ENCODE data around the gene TSPAN18.

Gene TSPAN18

DNA sequence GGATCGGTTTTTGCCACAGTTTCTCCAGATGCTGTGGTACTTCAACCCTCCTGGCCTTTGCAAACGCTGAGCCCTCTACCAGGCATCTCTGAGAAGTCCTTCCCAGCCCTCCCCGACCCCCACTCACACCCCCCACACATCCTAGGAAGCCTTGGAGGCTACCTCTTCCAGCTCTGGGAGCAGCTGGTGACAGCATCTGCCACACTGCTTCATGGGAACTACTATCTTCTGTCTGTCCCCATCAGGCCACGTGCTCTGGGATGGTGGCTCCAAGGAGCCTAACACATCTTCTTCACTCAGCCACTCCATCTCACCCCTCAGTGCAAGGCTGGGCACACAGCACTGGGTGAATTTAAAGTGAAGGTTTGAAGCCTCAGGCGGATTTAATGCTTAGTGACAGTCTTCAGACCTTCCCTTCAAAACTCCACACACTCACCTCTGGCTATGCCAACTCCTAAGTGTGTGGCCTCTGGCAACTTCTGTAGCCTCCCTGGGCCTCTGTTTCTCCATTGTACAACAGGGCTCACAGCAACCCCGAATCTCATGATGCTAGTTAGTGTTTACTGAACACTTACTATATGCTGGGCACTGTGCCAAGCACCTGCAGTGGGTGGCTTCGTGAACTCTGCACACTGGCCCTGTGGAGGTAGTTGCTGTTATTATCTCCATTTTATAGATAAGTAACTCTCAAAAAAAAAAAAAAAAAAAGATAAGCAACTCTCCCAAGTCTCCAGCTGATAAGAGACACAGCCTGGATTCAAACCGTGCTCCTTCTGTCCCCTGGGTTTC lies 231.2 kb downstream of the TSPAN18 start:
- DNase-seq (ENCODE audit: low read depth in 3 of 3): no peak

DNA sequence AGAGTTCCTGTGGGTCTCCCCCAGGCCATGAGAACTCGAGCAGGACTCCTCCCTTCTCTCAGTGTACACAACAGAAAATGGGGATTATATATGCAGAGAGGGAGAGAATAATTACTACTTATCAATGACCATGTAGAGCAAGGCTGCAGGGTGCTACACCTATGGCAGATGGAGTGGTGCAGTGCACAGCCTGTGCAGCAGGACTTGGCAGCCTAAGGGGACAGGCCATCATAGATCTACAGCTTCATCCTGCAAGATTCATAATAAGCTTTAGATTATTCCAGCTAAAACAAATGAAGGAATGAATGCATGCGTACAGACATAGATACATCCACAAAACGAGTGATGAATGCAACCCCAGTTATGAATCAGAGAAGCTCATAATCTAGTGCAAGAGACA lies 232.3 kb downstream of the TSPAN18 start:
- DNase-seq (ENCODE audit: low read depth in 3 of 3): no peak

DNA sequence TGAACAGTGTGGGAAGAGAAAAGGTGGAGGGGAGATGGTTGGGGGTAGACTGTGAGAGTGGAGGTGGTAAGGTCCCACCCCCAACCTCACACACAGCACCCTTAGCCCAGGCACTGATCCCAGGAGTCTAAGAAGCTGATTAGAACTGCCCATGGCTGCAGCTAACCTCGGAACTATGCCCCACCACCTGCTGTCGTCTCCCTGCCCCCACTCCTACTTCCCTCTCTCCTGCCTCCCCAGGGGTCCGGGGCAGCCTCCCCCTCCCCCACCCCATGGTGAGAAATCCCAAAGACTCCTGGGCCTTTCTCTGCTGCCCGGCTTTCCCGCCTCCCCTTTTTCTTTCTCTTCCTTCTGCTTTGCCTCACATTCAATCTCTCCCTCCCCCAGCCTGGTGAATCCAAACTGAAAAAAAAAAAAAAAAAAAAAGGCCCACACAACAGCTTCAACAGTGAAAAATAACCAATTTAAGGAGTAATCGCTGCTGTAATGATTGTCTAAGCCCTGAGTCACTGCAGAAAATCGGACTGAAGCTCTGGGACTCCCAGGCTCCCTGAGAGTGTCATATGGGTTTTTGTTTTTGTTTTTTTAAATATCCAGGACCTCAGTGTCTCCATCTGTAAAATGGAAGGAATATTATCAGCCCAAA lies 233.6 kb downstream of the TSPAN18 start:
- DNase-seq (ENCODE audit: low read depth in 3 of 3): no peak

DNA sequence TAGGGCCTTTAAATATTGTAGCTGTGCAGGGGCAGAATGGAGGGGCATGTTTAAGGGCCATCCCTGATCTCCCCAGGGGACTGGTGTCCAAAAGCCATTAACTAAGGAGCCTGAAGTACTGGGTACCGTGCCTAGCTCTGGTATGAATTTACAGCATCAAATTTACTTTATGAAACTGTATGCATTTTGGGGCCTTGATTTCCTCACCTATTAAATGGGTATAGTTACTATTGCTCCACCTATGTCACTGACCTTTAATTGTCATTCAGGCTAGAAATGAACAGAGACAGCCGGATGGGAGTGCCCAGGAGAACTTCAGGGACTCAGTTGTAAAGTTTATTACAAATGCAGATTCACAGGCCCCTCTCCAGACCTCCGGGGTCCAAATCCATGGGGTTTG lies 235.7 kb downstream of the TSPAN18 start:
- no peak for DNase-seq (ENCODE audit: low read depth in 3 of 3)

DNA sequence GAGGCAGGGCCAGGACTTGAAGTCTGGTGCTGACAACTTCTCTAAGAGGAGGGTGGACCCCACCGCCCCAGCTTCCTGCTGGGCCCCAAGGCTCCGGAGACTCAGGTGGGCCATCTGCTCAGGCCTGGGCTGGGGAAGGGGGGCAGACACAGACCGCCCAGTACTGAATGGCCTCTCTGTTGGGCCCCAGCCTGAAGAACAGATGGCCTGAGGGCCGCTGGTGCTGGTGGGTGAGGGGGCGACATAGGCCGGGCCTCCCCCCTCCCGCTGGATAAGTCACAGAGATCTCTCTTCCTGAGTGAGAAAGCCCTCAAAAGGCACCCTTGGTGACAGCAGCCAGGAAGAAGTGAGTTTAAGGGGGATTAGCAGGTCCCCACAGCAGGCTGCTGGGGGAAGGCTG lies 236.4 kb downstream of the TSPAN18 start:
- no peak for DNase-seq (ENCODE audit: low read depth in 3 of 3)

DNA sequence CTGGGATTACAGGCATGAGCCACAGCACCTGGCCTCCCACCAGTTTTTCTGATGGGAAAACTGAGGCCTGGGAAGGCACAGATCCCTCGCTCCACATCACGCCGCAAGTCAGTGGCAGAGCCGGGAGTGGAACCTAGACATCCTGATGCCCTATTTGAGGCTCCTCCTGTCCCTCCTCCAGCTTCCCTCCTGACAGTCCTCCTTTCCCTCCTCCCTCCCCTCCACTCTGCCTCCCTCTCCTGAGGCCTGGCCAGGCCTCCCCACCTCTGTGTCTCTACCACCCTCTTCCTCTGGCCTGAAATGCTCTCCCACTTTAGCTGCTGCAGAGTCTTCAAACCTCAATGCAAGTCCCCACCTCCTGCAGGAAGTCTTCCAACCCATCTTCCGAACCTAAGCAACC lies 237.2 kb downstream of the TSPAN18 start:
- DNase-seq (ENCODE audit: low read depth in 3 of 3): no peak

DNA sequence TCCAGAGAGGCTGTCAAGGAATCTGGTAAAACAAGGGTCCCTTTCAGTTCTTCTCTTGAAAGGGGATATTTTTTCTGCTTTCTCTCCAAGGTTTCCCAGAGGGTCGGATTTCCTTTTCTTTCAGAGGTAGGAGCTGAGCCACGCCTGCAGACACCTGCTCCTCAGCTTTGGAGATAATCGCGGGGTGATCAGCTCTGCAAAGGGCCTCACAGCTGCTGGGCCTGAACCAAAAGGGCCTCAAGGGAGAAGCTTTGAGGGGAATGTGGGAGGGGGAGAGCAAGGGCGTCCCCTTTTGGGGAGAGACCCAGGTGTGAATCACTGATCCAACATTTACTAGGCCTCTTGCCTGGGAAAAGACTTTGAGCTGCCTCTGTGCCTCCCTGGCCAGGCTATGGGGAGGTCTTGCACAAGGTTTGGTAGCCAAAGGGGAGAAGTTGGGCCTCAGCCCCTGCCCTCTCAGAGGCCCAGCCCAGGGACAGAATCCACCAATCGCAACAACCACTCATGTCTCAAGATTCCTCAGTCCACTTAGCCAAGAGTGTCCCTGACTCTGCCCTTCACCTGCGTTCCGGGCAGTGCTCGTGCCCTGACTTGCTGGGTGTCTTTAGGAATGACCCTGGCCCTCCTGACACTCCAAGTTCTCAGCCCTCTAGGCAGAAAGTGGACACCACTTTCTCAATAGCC lies 237.9 kb downstream of the TSPAN18 start:
- DNase-seq (ENCODE audit: low read depth in 3 of 3): no peak

DNA sequence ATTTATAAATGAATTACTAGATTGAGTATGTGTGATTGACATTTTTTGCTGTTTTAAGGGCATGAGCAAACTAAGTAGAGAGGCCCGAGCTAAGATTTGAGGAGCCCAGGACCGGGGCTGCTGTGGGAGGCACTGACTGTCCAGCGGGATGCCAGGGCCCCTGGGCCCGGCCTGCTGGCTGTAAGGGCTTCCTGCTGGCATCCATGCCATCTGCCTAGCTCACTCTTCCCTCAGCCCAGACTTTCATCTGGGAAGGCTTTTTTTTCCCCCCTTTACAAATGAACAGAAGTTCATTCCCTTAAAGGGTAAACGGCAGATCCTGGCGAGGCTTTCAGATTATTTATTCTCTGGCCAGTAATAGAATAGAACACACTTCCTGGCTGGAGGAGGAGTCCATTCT lies 239.9 kb downstream of the TSPAN18 start:
- DNase-seq (ENCODE audit: low read depth in 3 of 3): no peak

DNA sequence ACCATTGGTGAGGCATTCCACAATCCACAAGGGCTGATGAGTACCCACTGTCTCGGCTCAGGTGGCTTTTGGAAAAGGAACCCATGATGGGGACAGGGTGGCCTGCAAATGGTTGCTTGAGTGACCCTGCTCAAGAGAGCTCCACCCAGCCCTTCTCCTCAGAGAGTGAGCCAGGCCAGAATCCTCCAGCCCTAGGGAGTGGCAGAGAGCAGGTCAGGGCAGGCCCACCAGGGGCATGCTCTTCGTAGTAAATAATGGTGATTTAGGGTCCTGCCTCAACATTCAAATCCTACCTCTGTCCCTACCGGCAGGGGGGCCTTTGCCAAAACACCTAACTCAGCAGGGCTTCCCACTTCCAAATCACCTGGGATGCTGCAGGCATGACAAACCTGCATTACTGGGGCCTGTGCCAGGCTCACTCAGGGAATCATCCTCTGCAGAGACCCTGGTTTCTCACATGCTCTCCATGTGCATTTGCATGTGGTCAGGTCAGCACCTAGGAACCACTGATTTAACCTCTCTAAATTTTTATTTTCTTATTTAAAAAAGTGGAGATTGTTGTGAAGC lies 241.3 kb downstream of the TSPAN18 start:
- no peak for DNase-seq (ENCODE audit: low read depth in 3 of 3)

DNA sequence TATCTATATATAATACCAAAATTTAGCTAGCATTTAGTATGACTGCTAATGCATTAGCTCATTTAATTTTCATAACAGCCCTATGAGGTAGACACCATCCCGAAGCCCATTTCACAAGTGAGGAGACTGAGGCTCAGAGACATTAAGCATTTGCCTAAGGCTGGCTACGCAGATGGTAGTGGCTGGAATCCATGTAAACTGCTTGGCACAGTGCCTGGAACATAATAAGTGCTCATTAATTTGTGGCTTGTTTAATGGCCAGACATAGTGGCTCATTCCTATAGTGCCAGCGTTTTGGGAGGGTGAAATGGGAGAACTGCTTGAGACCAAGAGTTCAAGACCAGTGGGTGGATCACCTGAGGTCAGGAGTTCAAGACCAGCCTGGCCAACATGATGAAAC lies 241.7 kb downstream of the TSPAN18 start:
- DNase-seq (ENCODE audit: low read depth in 3 of 3): no peak

DNA sequence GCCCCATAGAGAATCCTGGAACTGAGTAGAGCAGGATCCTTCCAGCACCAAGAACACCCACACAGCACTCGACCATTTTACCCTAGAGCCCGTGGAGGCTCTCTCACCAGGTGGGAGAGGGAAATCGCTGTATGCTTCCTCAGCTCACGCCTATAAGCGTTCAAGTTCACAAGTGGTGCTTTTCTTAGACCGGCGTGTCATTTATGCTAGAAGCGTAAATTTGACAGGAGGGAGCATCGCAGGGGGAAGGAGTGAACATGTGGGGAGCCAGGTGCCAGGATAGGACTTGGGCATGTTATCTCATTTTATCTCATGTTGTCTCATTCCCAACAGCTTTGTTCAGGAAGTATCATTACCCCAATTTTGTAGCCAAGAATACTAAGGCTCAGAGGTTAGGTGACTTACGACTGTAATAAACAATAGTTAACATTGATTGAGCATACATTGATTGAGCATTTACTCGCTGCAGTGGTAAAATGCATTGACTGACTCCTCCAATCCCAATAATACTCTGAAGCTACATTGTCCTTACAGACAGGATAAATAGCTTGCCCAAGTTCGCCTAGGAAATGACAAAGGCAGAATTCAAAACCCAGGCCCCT lies 243.0 kb downstream of the TSPAN18 start:
- DNase-seq (ENCODE audit: low read depth in 3 of 3): no peak

DNA sequence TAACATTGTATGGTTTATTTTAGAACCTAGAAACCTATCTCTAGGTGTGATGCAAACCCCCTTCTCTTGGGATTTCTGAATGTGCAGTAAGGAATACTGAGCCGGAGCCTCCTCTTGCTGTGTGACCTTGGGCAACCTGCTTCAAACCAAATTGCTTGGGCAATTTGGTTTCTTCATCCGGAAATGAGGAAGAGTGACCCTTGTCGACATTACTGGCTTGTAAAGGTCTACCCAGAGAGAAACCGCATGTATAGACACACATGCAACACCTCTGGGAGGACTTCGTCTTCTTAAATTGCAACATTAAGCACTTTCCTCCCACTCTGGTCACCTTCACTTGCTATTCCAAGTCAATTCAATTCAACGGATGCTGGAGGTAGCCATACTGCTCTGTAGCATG lies 243.5 kb downstream of the TSPAN18 start:
- DNase-seq (ENCODE audit: low read depth in 3 of 3): no peak

DNA sequence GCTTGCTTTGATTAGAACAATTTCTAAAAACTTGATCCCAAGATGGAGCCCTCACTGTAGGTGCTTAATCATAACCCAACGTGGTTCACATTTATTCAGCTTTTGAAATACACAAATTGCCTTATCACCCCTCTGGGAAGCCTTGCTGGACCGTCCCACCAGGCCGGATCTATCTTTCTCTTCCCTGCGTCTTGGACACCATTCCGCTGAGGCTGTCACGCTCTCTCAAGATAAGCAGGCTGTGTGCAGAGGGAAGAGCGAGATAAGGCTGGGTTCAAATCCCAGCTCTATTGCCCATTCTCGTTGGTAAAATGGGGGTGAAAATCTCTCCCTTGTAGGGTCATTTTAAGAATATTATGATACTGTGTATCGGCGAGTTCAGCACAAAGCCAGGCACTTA lies 244.4 kb downstream of the TSPAN18 start:
- DNase-seq (ENCODE audit: low read depth in 3 of 3): no peak

DNA sequence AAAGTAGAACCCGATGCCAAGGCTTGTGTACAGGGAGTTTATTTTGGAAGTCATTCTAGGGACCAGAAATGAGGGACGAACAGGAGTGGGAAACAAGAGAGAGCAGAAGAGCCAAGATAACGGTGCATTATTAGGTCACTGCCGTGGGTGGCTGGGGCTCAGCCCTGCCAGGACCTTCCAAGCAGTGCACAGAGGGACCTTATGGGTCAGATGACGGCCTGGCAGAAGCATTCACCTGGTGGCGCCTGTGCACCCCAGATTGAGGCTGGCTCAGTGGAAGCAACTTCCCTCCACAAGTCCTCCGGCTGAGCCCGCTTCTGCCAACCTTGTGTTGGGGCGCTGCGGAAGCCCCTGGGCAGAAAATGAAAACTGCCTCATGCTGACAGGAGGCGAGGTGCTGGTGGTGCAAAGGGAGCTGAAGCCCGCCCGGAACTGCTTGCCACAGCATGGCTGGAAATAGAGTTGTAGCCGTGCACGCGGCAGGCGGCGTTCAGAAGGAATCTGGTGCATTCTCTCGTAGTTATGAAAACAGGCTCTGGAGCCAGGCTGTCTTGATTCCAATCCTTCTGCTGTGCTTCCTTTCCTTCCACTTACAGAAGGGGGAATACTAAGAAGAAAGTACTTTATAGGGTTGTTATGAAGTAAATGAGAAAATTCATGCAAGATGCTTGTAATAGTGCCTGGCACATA lies 246.1 kb downstream of the TSPAN18 start:
- DNase-seq (ENCODE audit: low read depth in 3 of 3): no peak

DNA sequence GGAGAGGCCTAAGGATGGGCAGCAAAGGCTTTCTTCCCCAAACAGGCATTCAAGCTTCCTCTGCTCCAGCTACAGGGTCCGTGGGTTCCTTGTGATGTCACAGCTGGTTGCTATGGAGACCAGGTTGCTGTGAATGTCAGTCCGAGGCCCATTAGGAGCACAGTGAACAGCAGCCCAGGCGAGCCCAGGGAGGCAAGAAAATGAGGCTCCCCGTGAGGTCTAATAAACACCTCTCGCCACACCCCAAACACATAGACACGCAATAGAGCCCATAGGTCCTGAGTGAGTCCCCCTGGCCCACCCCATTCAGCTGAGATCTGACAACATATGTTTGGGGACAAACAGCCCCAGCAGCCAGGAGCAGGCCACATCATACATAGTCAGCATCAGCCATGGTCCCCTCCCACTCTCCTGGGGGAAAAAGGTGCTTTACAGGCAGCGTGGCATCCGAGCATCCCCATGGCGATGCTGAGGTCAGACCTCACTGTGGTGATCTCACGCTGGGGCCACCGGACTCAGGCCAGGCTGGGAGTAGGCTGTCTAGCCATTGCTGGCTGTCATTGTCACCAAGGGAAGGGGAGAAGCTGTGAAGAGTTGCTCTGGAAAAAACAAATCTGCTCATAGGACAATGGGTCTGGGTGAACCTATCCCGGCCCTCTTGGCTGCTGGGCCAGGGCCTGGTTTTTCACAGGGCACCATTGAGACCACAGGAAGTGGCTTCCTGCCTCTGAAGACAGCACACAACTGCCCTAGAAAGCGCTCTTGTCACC lies 247.1 kb downstream of the TSPAN18 start:
- DNase-seq (ENCODE audit: low read depth in 3 of 3): no peak

DNA sequence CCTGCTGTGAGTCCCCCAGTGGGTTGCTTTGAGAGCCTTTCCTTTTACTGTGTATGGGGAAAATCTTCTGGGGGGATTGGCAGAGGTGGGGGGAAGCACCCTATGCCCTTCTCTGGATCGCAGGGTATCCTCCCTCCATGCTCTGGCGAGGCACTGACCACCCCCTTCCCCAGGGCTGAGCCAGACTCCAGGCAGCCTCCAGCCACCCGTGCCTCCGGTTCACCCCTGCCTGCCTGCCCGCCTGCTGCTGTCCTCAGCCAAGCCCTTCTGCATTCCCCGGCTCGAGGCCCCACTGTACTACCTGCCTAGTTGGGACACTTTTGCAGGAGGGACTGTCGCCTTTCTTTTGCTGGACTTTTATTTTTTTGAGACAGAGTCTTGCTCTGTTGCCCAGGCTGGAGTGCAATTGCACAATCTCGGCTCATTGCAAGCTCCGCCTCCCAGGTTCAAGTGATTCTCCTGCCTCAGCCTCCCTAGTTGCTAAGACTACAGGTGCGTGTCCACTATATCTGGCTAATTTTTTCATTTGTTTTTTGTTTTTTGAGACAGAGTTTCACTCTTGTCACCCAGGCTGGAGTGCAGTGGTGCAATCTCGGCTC lies 247.7 kb downstream of the TSPAN18 start:
- no peak for DNase-seq (ENCODE audit: low read depth in 3 of 3)

DNA sequence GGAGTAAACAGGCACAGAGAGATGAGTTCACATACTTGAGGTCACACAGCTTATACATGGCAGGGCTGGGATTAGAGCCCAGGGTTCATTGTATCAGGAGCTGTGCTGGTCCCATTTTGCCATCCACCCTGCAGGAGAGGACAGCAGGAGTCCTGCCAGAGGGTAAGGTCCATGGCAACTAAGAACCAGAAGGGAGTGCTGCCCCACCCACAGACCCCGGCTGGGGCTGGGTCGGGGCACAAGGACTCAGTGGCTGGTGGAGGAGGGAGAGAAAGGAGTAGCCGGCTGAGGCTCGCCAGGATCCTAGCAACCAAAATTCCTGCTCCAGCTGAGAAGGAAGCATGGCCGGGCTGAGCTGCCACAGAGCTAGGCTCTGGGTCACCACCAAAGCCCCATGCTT lies 249.8 kb downstream of the TSPAN18 start:
- no peak for DNase-seq (ENCODE audit: low read depth in 3 of 3)

DNA sequence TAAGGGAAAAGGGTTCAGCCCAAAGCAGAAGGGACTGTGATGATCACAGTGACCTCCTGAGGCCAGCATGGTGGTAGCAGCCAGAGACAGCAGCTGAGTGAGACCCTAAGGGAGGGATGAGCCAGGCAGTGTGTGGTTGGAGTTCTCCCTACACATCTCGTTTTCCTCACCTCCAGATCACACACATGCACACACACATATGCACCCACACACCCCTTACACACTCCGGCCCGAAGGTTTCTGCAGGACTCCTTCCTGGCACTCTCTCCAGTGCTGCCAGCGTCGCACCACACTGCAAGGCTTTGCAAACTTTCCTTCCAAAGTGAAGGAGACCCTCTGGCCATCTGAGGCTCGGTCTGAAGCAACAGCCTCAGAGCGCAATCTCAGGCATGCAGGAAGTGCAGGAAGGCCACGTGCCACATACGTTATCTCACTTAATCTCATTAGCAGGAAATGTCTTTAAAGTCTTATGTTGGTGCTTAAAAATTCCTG lies 250.8 kb downstream of the TSPAN18 start:
- no peak for DNase-seq (ENCODE audit: low read depth in 3 of 3)

DNA sequence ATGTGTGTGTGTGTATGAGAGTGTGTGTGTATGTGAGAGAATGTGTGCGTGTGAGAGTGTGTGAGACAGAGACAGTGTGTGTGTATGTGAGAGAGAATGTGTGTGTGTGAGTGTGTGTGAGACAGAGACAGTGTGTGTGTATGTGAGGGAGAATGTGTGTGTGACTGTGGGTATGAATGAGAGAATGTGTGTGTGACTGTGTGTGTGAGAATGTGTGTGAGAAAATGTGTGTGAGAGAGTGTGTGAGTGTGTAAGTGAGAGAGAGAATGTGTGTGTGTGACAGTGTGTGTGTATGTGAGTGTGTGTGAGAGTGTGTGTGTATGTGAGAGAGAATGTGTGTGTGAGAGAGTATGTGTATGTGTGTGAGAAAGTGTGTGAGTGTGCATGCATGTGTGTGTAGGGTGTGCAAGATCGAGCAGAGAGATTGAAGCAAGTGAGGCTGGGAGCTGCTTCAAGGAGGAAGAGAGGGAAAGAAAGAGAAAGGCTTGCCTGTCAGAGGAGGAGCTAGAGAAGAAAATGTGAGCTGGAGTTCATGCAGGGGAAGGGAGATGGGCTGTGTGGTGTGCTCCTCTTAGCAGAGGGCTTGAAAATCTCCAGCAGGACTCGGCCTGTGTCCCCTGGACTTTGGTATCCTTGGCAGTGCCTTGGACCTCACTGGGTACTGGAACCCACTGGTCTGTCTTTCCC lies 251.7 kb downstream of the TSPAN18 start:
- no peak for DNase-seq (ENCODE audit: low read depth in 3 of 3)

DNA sequence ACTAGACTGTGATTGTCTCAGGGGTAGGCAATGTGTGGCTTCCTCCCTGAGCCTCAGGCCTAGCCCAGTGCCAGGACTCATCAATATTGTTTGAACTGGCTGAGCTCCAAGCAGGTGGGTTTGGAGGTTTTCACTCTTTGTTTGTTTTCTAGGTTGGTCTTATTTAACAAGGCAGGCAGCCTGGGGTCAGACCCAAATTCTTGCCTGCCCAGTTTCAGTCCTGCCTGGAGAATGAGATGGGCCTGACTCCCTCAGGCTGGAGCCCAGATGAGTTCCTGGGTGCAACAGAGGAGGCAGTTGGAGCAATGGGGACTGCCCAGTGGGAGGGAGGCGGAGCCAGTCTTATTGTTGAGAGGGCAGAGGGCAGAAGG lies 252.2 kb downstream of the TSPAN18 start:
- no peak for DNase-seq (ENCODE audit: low read depth in 3 of 3)
